H4 (cell line): Measurements from ENCODE around the gene RBMS1. TPM values are rescaled to one million over a fixed set of nuclear protein-coding genes. Genes with fewer than 3 reads are reported as not detected.
"Not testable (repeated sequence)": the region's sequence is repeated elsewhere in the genome, so short reads cannot be mapped to it uniquely, and the experiment has no call there.

Experiments used
- DNase-seq: peaks from one replicate; pipeline ENCODE4 v3.0.0-alpha.2; 2015; ENCODE audit warnings: low spot score
- total RNA-seq: library from RNA; depleted of rRNA; stranded (reverse); fragments of >200 nt; shearing (Covaris generic); gene quantifications from 2 replicates; pipeline ENCODE4 v1.2.3, GENCODE V29; 2014

The RBMS1 gene
- total RNA-seq, 1 experiment from 2014 or later: 42.2 TPM

- DNase-seq: no peak
Measured at GRCh38 chr2:160502478-160502877, 8.9 kb upstream of the RBMS1 start.

- DNase-seq: no peak
Measured at GRCh38 chr2:160501370-160501769, 7.8 kb upstream of the RBMS1 start.

GRCh38 chr2:160499865-160500264, 6.3 kb upstream of the RBMS1 start:
- no peak for DNase-seq

GRCh38 chr2:160498137-160498536, 4.5 kb upstream of the RBMS1 start:
- DNase-seq: no peak

GRCh38 chr2:160494201-160494644, 616 bp upstream of the RBMS1 start:
- DNase-seq: no peak

GRCh38 chr2:160492401-160493226, 993 bp downstream of the RBMS1 start:
- peak; percentile 56 for DNase-seq

- peak; percentile 75 for DNase-seq
Measured at GRCh38 chr2:160491911-160492371, 1.7 kb downstream of the RBMS1 start.

- DNase-seq: no peak
Measured at GRCh38 chr2:160490733-160491685, 2.6 kb downstream of the RBMS1 start.

- DNase-seq: no peak
Measured at GRCh38 chr2:160489111-160489510, 4.5 kb downstream of the RBMS1 start.

- not testable (repeated sequence) for DNase-seq
Measured at GRCh38 chr2:160488289-160488688, 5.3 kb downstream of the RBMS1 start.

GRCh38 chr2:160486341-160486740, 7.3 kb downstream of the RBMS1 start:
- no peak for DNase-seq

- no peak for DNase-seq
Measured at GRCh38 chr2:160484859-160485520, 8.6 kb downstream of the RBMS1 start.

- no peak for DNase-seq
Measured at GRCh38 chr2:160482673-160483072, 10.9 kb downstream of the RBMS1 start.

GRCh38 chr2:160479269-160479668, 14.3 kb downstream of the RBMS1 start:
- DNase-seq: no peak

GRCh38 chr2:160478660-160479059, 14.9 kb downstream of the RBMS1 start:
- DNase-seq: no peak

GRCh38 chr2:160477032-160477431, 16.6 kb downstream of the RBMS1 start:
- peak; percentile 64 for DNase-seq

GRCh38 chr2:160474891-160475787, 18.5 kb downstream of the RBMS1 start:
- DNase-seq: no peak

- no peak for DNase-seq
Measured at GRCh38 chr2:160474319-160474645, 19.3 kb downstream of the RBMS1 start.

GRCh38 chr2:160473468-160474318, 19.9 kb downstream of the RBMS1 start:
- DNase-seq: no peak

GRCh38 chr2:160472839-160473251, 20.8 kb downstream of the RBMS1 start:
- DNase-seq: peak; percentile 71
